ENCODE results near the gene PPM1B.
"Not testable (repeated sequence)": the region's sequence is repeated elsewhere in the genome, so short reads cannot be mapped to it uniquely, and the experiment has no call there.

Gene PPM1B

DNA sequence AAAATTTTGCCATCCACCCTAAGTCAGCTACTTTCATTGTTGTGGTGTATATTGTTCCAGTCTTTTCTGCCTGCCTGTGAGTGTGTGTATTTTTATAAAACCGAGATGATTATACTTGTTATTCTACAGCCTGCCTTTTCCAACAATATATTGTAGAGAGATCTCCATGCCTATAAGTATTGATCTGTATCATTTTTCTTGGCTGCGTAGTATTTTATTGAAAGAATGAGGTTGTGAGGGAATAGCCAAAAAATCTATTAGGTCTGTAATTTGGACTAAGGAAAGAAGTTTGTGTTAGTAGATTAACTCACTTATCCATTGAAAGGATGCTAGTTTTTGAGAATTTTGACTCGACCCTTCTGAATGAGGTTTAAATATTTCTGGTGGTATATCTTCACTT lies 34.9 kb downstream of the PPM1B start:
- no peaks in the 10 kb centered on the region for H3K9me3 ChIP-seq (ENCODE audit: control insufficient read depth, insufficient read depth, low read length)
- H3K4me1 ChIP-seq (ENCODE audit: control insufficient read depth, low read length): no peaks in the 10 kb centered on the region
- H3K79me2 ChIP-seq (ENCODE audit: control insufficient read depth, low read length): peaks cover 87% of the 10 kb centered on the region
- H3F3A ChIP-seq (ENCODE audit: control insufficient read depth, insufficient read depth): no peaks in the 10 kb centered on the region
- H3K36me3 ChIP-seq (ENCODE audit: control insufficient read depth, low read length): peaks cover 21% of the 10 kb centered on the region
- no peaks in the 10 kb centered on the region for H4K20me1 ChIP-seq (ENCODE audit: control insufficient read depth, insufficient read depth, low read depth, low read length)
- no peaks in the 10 kb centered on the region for H3K27me3 ChIP-seq (ENCODE audit: control insufficient read depth, low read length)
- TF ChIP-seq, protein P1, sequence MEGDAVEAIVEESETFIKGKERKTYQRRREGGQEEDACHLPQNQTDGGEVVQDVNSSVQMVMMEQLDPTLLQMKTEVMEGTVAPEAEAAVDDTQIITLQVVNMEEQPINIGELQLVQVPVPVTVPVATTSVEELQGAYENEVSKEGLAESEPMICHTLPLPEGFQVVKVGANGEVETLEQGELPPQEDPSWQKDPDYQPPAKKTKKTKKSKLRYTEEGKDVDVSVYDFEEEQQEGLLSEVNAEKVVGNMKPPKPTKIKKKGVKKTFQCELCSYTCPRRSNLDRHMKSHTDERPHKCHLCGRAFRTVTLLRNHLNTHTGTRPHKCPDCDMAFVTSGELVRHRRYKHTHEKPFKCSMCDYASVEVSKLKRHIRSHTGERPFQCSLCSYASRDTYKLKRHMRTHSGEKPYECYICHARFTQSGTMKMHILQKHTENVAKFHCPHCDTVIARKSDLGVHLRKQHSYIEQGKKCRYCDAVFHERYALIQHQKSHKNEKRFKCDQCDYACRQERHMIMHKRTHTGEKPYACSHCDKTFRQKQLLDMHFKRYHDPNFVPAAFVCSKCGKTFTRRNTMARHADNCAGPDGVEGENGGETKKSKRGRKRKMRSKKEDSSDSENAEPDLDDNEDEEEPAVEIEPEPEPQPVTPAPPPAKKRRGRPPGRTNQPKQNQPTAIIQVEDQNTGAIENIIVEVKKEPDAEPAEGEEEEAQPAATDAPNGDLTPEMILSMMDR (IDR thresholded peaks at IDR 0.05; ENCODE audit: low read depth, low read length, poor library complexity, severe bottlenecking): no peak
- TF ChIP-seq EZH2phosphoT487 (IDR thresholded peaks at IDR 0.05; ENCODE audit: borderline replicate concordance, low read length): no peak
- H3K27ac ChIP-seq (ENCODE audit: low read depth, low read length): no peak overlapping the region
- H3K9me2 ChIP-seq (replicated peaks; ENCODE audit: control insufficient read depth, low read length): no peaks in the 10 kb centered on the region
- H3K4me2 ChIP-seq (ENCODE audit: low read length): no peak overlapping the region
- no peak overlapping the region for H3K4me3 ChIP-seq (ENCODE audit: low read length)

DNA sequence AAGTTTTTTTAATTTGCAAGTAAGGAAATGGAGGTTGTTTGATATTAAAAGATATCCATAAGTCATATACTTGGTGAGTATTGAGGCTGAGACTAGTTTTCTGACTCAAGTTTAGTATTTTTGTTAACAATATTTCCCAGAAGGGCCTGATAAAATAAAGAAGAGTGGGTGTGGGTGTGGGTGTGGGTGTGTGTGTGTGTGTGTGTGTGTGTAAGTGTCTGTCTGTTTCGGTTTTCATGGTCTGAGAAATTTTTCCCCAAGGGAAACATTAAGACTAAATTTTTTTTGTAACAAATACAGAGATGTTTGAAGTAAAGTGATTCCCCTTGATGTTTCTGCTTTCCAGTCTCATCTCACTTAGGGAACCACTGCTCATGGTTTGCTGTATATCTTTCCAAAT lies 36.5 kb downstream of the PPM1B start:
- no peak overlapping the region for H3K27ac ChIP-seq (ENCODE audit: low read depth, low read length)
- H3K9me3 ChIP-seq (ENCODE audit: control insufficient read depth, insufficient read depth, low read length): no peaks in the 10 kb centered on the region
- no peak overlapping the region for H3K4me3 ChIP-seq (ENCODE audit: low read length)
- peaks cover 21% of the 10 kb centered on the region for H3K36me3 ChIP-seq (ENCODE audit: control insufficient read depth, low read length)
- no peaks in the 10 kb centered on the region for H3K4me1 ChIP-seq (ENCODE audit: control insufficient read depth, low read length)
- H3K27me3 ChIP-seq (ENCODE audit: control insufficient read depth, low read length): no peaks in the 10 kb centered on the region
- H3K79me2 ChIP-seq (ENCODE audit: control insufficient read depth, low read length): peaks cover 77% of the 10 kb centered on the region
- no peak for TF ChIP-seq EZH2phosphoT487 (IDR thresholded peaks at IDR 0.05; ENCODE audit: borderline replicate concordance, low read length)
- TF ChIP-seq, protein P1 (IDR thresholded peaks at IDR 0.05; ENCODE audit: low read depth, low read length, poor library complexity, severe bottlenecking): no peak
- no peaks in the 10 kb centered on the region for H3K9me2 ChIP-seq (replicated peaks; ENCODE audit: control insufficient read depth, low read length)
- H4K20me1 ChIP-seq (ENCODE audit: control insufficient read depth, insufficient read depth, low read depth, low read length): no peaks in the 10 kb centered on the region
- no peaks in the 10 kb centered on the region for H3F3A ChIP-seq (ENCODE audit: control insufficient read depth, insufficient read depth)
- no peak overlapping the region for H3K4me2 ChIP-seq (ENCODE audit: low read length)

DNA sequence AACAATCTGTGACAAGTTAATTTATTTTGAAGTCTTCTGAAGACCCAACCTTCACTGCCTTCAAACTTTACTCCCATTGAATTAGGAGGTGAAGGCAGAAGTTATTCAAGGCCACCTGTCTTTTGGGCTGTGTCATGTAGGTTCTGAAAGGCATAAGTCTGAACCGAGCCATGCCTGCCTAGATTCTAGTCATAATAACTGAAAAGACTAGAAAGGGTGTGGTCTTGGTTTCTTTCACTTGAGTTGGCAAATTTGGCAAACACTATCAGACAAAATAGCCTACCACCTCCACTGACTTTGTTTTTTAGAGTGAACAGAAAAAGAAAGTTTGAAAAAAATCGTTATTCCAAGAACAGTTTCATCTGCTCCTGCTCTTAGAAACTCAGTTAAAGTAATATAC lies 38.4 kb downstream of the PPM1B start:
- Histone ChIP-seq H3K36me3 (ENCODE audit: control insufficient read depth, low read length) (peaks cover 15% of the 10 kb centered on the region), H3K4me3 (ENCODE audit: low read length) (no peak overlapping the region), H3K9me3 (ENCODE audit: control insufficient read depth, insufficient read depth, low read length) (no peaks in the 10 kb centered on the region), H3K4me1 (ENCODE audit: control insufficient read depth, low read length) (no peaks in the 10 kb centered on the region), H3K27me3 (ENCODE audit: control insufficient read depth, low read length) (no peaks in the 10 kb centered on the region), H4K20me1 (ENCODE audit: control insufficient read depth, insufficient read depth, low read depth, low read length) (no peaks in the 10 kb centered on the region), H3K9me2 (replicated peaks; ENCODE audit: control insufficient read depth, low read length) (no peaks in the 10 kb centered on the region), H3F3A (ENCODE audit: control insufficient read depth, insufficient read depth) (no peaks in the 10 kb centered on the region), H3K4me2 (ENCODE audit: low read length) (no peak overlapping the region), H3K27ac (ENCODE audit: low read depth, low read length) (no peak overlapping the region), H3K79me2 (ENCODE audit: control insufficient read depth, low read length) (peaks cover 61% of the 10 kb centered on the region)
- TF ChIP-seq EZH2phosphoT487 (IDR thresholded peaks at IDR 0.05; ENCODE audit: borderline replicate concordance, low read length): no peak
- TF ChIP-seq, protein P1 (IDR thresholded peaks at IDR 0.05; ENCODE audit: low read depth, low read length, poor library complexity, severe bottlenecking): no peak

DNA sequence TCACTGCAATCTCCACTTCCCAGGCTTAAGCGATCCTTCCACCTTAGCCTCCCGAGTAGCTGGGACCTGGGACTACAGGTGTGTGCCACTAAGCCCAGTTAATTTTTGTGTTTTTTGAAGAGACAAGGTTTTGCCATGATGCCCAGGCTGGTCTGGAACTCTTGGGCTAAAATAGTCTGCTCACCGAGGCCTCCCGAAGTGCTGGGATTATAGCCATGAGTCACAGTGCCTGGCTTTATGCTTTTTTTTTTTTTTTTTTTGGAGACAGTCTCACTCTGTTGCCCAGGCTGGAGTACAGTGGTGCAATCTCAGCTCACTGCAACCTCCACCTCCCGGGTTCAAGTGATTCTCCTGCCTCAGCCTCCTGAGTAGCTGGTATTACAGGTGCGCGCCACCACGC lies 39.0 kb downstream of the PPM1B start:
- H3F3A ChIP-seq (ENCODE audit: control insufficient read depth, insufficient read depth); H3K4me1 ChIP-seq (ENCODE audit: control insufficient read depth, low read length); H3K9me3 ChIP-seq (ENCODE audit: control insufficient read depth, insufficient read depth, low read length); H4K20me1 ChIP-seq (ENCODE audit: control insufficient read depth, insufficient read depth, low read depth, low read length); H3K27ac ChIP-seq (ENCODE audit: low read depth, low read length); H3K9me2 ChIP-seq (replicated peaks; ENCODE audit: control insufficient read depth, low read length); H3K4me2 ChIP-seq (ENCODE audit: low read length); H3K4me3 ChIP-seq (ENCODE audit: low read length); H3K27me3 ChIP-seq (ENCODE audit: control insufficient read depth, low read length): not testable (repeated sequence)
- peaks cover 61% of the 10 kb centered on the region for H3K79me2 ChIP-seq (ENCODE audit: control insufficient read depth, low read length)
- H3K36me3 ChIP-seq (ENCODE audit: control insufficient read depth, low read length): peaks cover 16% of the 10 kb centered on the region
